ENCODE data around the gene INPP5A.
A peak's percentile ranks its signal among the peaks of the same experiment; 100 is the strongest.

The INPP5A gene

DNA sequence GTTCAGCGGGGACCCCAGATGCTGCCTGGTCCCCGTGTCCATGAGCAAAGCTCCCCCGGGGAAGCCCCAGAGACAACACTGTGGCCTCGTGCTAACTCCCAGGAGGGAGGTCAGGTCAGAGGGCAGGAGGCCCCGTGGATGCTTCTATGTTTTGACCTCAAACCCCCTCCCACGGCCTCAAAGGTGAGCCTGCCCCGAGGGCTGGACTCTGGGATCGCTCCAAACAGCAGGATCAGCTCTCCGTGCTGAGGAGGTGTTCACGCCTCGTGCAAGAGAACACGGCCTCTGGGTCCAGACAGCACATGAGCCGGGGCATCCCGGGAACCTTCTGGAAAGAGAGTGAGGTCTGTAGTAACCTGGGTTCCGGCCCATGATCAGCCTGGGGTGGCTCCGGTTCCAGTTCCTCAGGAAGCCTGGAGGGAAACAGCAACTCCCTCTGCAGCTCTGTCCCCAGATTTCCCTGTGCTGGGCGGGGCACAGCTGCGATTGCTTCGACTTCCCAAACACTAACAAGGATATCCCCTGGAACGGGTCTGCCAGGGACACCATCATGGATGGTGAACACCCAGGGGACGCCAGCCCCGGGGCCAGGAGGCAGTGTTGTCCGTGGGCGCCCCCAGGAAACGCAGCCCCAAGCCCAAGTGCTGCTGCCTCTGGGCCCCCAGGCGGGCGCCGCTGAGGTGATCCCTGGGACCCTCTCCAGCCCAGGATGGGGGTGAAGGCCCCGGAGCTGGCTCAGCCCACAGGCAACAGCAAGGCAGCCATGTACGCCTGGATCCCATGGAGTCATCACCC is 18.0 kb upstream of the INPP5A start:
- no peak for DNase-seq (ENCODE audit: low read depth)

DNA sequence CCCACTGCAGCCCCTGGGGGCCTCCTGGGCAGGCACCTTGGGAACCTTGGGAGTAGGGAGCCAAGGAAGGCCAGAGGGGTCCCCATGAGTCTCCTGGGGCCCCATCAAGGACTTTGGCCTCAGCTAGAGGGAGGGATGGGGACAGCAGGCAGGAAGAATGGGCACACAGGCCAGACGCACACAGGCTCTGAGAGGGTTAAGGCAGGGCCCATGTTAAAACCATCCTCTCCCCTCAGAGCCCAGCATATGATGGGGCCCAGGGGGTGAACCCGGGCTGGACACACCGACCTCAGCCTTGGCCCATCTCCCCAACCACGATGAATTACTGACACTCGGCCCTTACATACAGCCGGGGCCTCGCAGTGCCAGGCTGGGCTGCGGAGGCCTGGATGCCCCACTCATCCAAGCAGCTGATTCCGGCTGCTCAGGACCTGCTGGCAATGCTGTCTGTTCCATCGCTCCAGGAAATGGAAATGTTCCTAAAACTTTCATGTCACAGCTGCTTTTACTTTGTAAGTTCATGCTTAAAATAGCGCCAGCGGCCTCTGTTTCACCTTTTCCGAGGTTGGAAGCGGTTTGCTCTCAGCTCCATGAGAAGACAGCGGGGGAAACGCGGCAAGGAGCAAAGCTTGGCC is 17.3 kb upstream of the INPP5A start:
- DNase-seq (ENCODE audit: low read depth): no peak

DNA sequence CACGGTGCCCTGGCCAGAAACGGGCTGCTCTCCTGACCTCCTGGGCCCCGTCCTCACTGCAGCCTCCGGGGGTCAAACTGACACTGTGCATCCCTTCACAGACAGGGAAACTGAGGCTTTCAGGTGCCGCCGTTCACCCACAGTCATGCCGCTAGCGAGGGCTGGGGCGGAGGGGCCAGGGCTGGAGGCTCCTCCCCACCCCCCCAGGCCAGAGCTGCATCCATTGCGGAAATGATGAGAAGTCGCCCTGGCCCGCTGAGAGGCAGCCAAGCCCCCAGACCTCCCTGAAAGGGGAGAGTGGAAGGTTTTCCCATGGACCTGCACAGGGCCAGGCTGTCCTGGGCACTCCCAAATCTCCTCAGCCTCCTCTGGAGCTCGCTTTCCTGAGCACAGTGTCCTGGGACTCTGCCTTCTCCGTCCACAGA is 16.5 kb upstream of the INPP5A start:
- no peak for DNase-seq (ENCODE audit: low read depth)

DNA sequence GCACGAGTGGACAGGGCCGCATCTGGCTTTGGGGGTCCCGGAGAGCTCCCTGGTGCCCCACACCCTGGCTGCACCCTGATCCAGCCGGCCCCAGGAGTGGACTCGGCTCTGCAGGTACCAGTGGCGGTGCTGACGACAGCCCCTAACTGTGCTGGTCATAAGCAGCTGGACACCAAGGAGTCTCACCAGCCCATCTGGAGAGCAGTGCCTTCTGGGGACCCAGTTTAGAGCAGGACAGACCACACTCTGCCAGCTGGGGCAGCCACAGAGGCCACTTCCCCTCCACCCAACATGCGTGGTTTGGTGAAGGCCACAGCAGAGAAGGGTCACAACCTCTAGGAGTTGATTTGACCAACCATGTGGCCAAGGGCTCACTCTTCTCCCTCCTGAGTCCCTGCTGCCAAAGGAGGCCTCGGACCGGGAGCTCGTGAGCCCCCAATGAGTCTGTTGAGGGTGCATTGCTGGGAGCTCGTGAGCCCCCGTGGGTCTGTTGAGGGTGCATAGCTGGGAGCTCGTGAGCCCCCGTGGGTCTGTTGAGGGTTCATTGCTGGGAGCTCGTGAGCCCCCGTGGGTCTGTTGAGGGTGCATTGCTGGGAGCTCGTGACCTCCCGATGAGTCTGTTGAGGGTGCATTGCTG is 16.0 kb upstream of the INPP5A start:
- DNase-seq (ENCODE audit: low read depth): no peak

DNA sequence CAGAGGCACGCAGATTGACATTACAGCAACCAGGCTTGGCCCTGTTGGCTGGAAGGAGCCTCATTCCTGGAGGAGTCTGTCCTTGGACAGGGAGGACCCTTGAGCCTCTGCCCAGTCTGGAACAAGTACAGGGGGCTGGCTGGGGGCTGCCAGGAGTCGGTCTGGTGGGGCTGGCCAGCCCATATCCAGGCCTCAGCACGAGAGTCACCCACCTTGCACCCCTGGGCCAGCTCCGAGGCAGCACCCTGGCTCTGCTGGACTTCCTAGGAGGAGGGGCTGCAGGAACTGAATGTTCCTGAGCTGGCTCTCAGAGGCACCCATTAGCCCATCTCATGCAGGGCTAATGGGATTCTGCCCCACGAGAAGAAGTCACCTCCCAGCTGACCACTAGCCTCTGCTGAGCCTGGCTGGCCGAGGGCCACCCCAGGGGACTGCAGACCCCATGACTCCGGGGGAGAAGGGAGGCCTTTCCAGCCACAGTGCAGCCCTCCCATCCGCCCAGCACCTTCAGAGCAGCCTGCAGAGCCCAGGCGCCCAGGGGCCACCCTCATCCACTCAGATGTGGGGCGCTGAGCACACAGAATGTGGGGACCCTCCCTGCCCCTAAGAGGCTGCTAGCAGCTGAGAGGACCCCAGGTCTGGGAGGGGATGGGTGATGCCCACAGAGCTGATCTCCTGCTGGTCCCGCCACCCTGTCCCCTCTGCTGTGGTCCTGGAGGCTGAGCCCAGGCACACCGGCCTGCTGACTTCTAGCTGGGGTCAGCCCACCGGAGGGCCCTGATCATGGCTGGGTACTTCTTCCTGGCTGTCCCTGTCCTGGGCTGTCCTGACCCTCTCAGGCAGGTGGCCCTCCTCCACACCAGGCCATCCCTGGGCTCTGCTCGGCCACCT is 14.8 kb upstream of the INPP5A start:
- no peak for DNase-seq (ENCODE audit: low read depth)

DNA sequence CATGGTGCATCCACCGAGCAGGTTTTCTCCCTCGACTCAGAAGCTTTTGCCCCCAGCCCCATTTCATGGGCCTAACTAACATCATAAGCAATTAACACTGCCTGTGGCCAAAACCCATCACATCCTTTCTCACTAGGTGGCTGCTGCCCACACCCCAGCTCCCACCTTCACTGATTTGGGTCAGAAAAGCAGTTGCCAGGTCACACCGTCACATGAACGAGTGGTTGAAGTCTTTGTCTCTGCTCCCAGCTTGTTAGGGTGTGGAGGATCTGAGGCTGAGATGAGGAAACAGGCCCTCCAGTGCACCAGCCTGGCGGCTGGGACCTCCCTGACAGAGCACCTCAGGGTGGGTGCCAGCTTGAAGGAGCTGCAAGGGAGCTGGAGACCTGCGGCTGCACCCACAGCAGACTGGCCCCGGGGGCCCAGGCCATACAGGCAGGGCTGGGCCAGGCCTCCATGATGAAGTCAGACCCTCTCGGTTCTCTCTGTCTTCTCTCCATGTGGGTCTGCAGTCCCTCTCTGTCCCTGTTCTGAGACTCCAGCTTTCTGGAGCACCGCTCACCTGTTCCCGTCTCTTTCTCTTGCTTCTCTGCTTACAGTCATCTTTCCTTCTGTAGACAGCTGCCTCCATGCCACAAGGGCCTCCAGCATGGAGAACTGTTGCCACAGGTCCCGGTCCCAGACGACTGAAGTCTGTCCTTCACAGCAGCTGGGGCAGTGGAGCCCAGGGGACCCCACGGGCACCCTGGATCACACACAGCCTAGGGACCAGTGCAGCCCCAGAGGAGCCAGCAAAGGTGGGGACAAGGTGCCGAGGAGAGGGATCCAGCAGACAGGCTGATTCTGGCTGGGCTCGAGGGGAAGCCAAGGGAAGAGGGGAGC is 13.8 kb upstream of the INPP5A start:
- DNase-seq (ENCODE audit: low read depth): no peak

DNA sequence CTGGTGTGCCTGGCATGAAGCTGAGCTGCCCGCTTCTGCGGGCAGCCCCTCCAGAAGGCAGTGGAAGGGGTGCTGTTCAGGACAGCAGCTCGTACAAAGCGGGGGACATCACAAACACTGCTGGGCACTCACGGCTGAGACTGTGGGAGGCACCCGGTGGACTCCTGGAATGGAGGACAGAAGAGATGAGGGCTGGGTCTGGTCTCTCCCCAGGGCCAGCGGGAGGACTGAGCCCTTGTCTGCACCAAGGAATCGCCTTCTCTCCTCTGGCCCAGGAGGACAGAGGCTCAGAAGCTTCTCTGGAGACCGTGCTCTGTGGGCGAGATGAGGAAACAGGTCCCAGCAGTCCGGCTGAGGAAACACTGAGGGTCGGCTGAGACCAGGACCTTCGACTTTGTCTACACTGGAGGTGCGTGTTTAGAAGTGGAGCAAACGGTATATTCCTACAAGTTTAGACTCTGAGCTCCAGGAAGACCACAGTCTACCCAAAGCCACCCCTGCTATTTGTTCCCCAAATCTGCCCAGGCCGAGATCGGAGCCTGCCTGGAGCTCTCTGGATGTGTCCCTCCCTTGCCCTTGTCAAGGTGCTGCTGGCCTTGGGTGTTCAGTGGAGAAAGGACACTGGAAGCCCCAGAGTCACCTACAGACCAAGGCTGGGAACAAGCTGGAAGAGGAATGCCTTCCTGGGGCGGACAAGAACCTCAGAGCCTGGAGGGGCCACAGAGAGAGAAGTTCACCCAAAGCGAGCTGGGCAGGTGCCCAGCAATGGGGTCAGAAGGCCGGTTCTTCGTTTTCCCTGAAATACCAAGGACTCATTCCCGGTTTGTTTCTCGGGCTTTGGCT is 12.9 kb upstream of the INPP5A start:
- DNase-seq (ENCODE audit: low read depth): no peak

DNA sequence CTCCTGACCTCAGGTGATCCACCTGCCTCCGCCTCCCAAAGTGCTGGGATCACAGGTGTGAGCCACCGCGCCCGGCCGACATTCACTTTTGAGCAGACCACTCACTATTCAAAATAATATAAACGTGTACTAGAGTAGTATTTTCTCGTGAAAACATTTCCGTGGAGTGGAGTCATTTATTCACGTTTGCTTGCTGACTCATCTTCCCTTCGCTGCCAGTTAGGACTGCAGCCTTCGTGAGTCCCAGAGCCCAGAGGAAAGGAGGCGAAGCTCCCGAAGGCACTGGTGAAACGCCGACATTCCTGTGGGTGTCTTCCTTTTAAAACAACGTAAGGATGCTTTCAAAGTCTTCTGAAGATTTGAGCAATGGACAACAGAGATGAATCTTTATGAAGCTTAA is 10.9 kb upstream of the INPP5A start:
- DNase-seq (ENCODE audit: low read depth): peak; percentile 88

DNA sequence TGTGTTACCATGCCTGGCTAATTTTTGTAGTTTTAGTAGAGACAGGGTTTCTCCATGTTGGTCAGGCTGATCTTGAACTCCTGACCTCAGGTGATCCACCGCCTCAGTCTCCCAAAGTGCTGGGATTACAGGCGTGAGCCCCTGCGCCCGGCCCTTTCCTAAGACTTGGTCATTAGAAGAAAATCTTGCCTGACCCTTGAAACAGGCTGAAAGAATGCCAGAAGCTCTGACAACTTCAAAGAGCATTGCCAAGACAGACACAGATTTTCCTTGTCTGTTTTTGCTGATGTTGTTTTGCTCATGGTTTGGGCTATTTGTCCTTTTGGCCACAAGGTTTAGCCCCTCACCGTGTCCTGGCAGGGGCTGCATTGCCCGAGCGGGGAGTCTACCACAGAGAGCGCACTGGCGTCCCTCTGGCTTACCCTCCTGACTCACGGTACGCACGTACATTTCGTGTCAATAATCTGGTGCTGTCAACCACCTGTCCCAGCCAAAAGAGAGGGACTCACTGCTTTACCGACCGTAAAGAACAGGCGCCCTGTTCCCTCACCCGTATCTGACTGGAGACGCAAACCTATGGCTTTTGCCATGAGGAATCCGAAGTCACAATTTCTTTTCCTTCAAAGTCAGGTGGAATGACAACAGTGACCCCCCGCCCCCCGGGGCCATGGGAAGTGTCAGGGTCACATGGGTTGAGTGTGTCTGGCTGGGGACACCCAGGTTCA is 10.1 kb upstream of the INPP5A start:
- no peak for DNase-seq (ENCODE audit: low read depth)

DNA sequence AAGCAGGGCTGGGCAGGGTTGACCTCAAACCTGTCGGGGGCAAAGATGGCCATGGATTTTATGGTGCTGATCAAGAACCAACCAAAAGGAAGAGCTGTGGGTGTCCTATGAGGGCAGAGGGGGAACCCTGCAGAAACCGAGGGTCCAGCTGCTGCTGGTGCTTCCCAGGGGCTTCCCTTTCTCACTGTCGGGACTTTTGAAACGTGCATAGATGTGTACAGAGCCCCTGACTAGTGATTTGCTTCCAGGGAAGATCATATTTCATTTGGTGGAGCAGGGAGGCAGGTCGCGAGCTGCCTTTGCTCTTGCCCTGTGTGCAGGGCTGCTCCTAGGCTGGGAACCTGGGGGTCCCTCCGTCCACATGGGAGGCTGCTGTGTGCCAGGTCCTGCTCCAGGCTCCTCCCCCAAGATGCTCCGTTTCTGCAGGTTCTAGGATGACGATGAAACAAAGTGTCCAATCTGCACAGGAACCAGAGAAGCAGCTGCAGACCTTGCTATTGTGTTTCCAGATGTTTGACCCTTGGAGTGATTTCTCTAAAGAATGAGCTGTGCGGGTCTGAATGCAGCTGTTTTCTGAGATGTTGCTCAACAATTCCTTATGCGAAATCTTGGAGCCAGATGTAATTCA is 9.4 kb upstream of the INPP5A start:
- no peak for DNase-seq (ENCODE audit: low read depth)

DNA sequence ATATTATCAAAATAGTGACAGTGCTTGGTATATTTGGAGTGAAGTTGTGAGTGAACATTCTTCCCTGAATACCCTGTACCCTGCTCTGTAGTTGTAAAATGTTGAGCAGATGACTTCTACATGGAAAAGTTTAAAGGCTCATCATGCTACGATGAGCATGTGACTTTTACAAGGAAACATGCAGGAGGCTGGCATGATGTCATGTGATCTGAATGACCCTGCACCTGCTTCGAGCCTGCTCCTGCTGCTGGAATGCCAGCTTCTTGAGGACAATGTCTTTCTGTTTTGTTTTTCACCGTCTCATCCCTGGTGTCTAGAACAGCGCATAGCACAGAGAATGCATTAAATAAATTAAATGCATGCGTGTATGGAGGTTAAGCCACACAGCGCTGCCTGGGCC is 5.4 kb upstream of the INPP5A start:
- no peak for DNase-seq (ENCODE audit: low read depth)

DNA sequence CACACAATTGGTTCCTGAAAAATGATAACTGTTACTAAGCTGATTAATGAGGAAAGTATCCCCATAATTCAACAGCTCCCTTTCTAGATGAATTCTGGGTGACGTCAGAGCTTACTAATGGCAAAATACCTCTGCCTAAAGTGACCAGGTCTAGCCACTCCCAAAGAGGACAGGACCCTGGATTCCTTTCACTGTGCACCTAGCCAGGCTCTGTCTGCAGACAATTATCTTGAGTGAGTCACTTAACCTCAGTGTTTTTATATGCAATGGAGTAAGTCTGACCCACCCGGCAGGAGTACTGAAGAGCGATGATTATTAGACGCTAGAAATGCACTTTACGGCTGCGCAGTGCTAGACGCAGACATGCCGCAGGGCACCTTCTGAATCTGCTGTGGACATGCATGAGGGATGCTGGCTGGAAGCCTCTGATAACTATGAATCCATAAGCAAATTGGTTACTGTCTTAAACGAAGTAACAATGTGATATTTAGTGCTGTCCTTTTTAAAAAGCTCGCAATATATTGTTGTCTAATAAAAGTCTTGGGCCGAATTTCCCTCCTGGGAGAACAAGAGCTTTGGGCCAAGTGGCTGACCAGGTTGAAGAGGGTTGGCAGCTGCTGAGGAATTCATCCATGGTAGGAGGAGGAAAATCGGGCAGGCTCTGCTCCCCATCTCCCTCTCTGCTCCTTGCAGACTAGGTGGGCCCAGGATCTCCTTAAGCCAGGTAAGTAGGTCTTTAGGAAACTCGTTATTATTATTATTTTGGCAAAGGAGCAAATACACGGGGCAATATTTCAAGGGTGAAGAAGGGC is 4.6 kb upstream of the INPP5A start:
- DNase-seq (ENCODE audit: low read depth): no peak

DNA sequence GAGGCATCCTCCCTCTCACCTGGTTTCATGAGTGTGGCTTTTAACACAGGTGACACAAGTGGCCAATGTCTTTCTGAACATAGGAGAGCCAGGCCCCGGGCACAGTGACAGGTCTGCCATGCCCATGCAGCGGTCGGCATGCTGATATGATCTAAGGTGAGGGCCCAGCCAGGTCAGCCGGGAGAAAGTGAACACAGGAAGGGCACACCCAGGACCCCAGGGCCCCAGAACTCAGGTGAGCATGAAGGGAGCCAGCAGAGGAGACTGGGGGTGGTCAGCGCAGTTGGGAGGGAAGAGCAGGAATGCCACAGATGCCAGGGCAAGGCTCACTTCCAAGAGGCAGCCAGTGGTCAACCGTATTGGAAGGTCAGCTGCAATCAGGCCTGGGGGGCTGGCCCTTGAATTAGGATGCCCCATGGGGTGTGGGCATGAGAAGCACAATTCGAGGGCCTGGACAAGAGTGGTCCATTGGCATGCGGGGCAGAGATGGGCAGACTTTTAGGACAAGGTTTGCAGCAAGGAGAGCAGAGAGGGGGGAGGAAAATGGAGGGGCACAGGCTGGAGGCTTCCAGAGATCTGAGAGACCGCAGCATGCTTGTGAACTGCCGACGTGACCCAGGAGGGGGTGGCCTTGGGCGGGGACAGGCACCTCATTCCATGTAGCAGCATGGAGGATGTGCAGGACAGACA is 3.9 kb upstream of the INPP5A start:
- no peak for DNase-seq (ENCODE audit: low read depth)

DNA sequence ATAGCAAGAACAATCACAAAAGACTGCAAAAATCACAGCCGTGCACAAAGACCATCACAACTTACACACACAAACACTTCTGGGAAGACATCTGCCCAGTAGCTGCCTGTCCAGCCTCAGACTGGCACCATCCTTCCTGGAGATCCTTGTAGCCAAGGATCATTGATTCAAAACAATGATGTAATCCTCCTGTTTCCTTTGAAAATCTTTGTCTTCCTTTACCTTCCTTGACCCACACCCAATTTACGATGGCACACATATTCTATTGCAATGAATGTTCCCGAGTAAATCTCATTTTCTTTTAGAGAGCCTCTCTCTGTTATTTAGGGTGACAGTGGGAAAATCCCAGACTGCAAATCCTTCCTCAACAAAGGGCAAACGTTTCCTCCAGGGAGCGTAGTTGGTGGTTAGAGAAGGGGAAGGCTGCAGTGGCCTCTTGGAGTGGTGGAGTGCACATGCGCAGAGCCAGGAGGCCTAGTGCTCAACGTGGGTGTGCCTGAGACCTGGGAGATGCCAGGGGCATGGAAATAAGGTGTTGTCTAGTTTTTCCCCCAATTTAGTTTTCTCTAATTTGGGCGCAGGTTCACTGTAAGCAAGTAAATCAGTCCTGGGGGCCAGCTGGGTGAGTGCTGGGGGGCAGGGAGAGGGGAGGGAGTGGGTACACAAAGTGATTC is 3.1 kb upstream of the INPP5A start:
- no peak for DNase-seq (ENCODE audit: low read depth)

DNA sequence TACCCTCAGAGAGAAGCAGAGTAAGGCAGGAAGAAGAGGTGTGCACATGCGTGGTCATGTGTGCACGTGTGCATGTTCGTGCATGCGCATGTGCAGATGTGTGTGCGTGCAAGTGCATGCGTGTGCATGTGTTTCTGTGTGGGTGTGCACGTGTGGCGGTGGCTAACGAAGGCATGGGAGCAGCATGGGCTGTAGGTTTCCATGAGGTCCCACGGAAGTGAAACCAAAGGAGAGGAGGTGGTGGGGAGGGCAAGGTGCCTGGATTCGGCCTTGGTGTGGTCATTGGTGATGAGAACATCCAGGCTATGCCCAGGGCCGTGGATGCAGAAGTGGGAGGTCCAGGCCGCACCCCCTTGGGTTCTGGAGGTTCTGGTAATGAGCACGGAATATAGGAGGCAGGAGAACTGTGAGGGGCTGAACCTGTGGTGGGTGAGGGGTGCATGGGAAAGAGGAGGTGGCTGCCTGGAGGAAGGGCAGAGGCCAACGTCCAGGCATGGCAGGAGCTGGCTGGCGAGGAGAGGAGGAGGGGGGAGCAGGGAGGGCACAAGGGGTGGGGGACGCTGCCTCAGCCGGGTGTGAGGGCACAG is 2.4 kb upstream of the INPP5A start:
- DNase-seq (ENCODE audit: low read depth): no peak

DNA sequence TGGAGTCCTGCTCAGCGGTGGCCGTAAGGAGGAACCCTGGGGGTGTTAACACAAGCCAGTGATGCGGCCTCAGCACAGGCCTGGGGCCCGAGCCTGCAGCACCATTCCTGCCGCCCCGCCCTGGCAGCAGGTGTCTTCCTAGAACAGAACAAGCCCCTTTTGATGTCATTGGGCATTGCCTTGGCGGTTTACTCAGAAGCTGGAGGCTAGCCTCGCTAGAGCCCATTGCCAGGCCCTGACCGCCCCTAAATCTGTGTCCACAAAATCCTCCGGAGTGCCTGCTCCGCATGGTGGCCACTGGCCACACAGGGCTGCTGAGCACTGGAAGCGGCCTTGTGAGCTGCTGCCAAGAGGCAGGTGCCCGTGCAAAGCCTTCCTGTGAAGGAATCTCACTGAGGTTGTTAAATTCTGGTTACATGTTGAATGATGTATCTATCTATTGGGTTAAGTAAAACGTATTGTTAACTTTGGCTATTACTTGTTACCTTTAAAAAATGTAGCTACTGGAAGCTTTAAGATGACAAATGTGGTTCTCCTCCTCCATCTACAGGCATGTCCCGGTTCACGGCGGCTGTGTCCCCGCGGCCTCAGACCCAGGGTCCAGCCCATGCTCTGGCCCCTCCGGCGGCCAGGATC is 1.2 kb upstream of the INPP5A start:
- DNase-seq (ENCODE audit: low read depth): no peak
